ENCODE results near the gene MROH8. TPM values are rescaled to one million over a fixed set of nuclear protein-coding genes. Genes with fewer than 3 reads are reported as not detected.

Gene MROH8
- polyA plus RNA-seq, 2 of the 4 experiments (the other 2 are of a cell fraction) = 1.3 to 3.3 TPM

DNA sequence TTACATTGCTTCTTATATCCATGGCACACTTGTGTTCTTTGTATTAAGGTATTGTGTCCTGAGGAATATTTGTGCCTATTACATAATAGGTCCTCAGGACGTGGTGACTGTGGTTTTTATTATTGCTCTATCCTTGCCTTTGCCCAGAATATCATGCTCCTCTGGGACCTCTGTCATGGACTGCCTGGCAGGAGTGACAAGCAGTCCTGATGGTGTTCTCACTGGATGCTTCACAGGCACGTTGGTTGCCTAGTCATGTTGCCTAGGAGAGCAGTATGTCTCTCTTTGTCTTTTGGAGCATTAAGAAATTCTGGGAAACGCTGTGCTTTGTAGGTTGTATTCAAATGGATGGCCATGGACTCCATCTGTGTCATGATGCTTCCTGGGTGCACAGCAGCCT is 24.7 kb upstream of the MROH8 start:
- H3K27ac ChIP-seq = no peak overlapping the region
- POLR2A ChIA-PET = no interaction called here
- no peak overlapping the region for H3K4me3 ChIP-seq
- DNase-seq (ENCODE audit: low read depth in 1 of 2, low spot score in 1 of 2) (no peak), FAIRE-seq (no peak), ATAC-seq (no peak)
- CTCF ChIA-PET = interaction anchor here (1.4 to 13.7 kb wide), 3 partner anchors 11 to 330 kb away, joined by 4 to 105 read pairs (median 14); no protein-coding TSS in a partner anchor
- 86% methylated on average over 3 of the region's 3 CpGs for WGBS (ENCODE audit: missing lambda C conversion rate)
- TF ChIP-seq CBX8 (IDR thresholded peaks at IDR 0.05) = no peak
- TF ChIP-seq HOXB5 (CRISPR knock-in tag; IDR thresholded peaks at IDR 0.05) = no peak
- TF ChIP-seq RAD21 (conservative IDR thresholded peaks at IDR 0.05 in 1 of 2, IDR thresholded peaks at IDR 0.05 in 1 of 2) = no peak
- TF ChIP-seq CEBPB (IDR thresholded peaks at IDR 0.05) = no peak
- TF ChIP-seq POLR2A (IDR thresholded peaks at IDR 0.05; ENCODE audit: low read length) = no peak
- no peak for TF ChIP-seq CHD2 (IDR thresholded peaks at IDR 0.05; ENCODE audit: low read length, partially characterized antibody)
- TF ChIP-seq EHF (CRISPR knock-in tag; IDR thresholded peaks at IDR 0.05) = no peak
- TF ChIP-seq, protein P1, sequence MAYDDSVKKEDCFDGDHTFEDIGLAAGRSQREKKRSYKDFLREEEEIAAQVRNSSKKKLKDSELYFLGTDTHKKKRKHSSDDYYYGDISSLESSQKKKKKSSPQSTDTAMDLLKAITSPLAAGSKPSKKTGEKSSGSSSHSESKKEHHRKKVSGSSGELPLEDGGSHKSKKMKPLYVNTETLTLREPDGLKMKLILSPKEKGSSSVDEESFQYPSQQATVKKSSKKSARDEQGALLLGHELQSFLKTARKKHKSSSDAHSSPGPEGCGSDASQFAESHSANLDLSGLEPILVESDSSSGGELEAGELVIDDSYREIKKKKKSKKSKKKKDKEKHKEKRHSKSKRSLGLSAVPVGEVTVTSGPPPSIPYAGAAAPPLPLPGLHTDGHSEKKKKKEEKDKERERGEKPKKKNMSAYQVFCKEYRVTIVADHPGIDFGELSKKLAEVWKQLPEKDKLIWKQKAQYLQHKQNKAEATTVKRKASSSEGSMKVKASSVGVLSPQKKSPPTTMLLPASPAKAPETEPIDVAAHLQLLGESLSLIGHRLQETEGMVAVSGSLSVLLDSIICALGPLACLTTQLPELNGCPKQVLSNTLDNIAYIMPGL (CRISPR knock-in tag; IDR thresholded peaks at IDR 0.05; ENCODE audit: borderline replicate concordance) = no peak
- TF ChIP-seq HEYL (CRISPR knock-in tag; IDR thresholded peaks at IDR 0.05) = no peak
- no peak for TF ChIP-seq PHF8 (IDR thresholded peaks at IDR 0.05; ENCODE audit: borderline replicate concordance, low read depth)
- no peak overlapping the region for H3K4me2 ChIP-seq
- peaks cover 7% of the 10 kb centered on the region; the same call in 2 of the 3 replicates for H3K4me1 ChIP-seq
- H3K9me3 ChIP-seq = no peaks in the 10 kb centered on the region

DNA sequence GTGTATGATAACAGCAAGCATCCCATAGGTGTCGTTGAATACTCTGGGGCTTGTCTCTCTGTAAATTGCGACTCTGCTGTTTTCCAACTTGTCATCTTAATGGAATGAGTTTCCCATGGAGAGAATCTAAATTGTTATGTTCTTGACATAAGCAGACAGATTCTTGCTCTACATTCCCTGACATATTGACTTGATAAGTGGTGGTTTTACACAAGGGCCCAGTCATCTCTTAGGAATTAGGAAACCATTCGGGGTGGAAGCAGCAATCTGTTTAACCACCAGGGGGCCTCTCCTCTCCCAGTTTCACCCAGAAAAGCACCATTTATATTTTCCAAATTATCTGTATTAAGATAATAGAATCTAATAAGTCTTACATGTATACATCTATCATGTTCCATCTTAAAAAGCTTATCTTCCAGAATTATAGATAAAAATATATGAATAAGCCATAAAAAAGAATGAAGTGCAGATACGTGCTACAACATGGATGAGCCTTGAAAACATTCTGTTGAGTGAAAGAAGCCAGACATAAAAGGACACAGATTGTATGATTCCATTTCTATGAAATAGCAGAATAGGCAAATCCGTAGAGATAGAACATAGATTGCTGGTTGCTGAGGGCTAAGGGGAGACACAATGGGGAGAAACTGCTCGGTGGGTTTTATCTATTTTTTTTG is 23.1 kb upstream of the MROH8 start:
- ChIA-PET POLR2A (no interaction called here), CTCF (interaction anchor here (0.6 to 13.7 kb wide), 13 partner anchors 10 to 339 kb away, joined by 3 to 105 read pairs (median 4); no protein-coding TSS in a partner anchor)
- TF ChIP-seq FOXS1 (CRISPR knock-in tag; IDR thresholded peaks at IDR 0.05) (no peak), CHD2 (IDR thresholded peaks at IDR 0.05; ENCODE audit: low read length, partially characterized antibody) (no peak), KDM1A (IDR thresholded peaks at IDR 0.05; ENCODE audit: low read depth) (no peak), SMC3 (IDR thresholded peaks at IDR 0.05) (peak; percentile 66), EP300 (IDR thresholded peaks at IDR 0.05) (no peak), HOXB13 (CRISPR knock-in tag; IDR thresholded peaks at IDR 0.05; ENCODE audit: low read depth) (no peak), RARB (CRISPR knock-in tag; IDR thresholded peaks at IDR 0.05) (no peak), RAD21 (conservative IDR thresholded peaks at IDR 0.05 in 1 of 2, IDR thresholded peaks at IDR 0.05 in 1 of 2) (peak; percentile 28 to 33), GATA3 (IDR thresholded peaks at IDR 0.05; ENCODE audit: borderline replicate concordance) (no peak), ESRRA (IDR thresholded peaks at IDR 0.05; ENCODE audit: borderline replicate concordance, low read length) (no peak), NR3C1 (IDR thresholded peaks at IDR 0.05) (no peak), FOSL2 (IDR thresholded peaks at IDR 0.05) (no peak), FOSL2 (CRISPR knock-in tag; IDR thresholded peaks at IDR 0.05) (peak; percentile 80), MAFK (IDR thresholded peaks at IDR 0.05; ENCODE audit: partially characterized antibody) (no peak), BHLHE40 (IDR thresholded peaks at IDR 0.05; ENCODE audit: low read depth, low read length) (no peak), MYC (IDR thresholded peaks at IDR 0.05; ENCODE audit: borderline replicate concordance, low read length) (no peak), HOXB5 (CRISPR knock-in tag; IDR thresholded peaks at IDR 0.05) (no peak), CHD4 (IDR thresholded peaks at IDR 0.05; ENCODE audit: borderline replicate concordance) (no peak), CEBPB (IDR thresholded peaks at IDR 0.05) (peak in 1 of 2 experiments; percentile 41; a peak in 1 of 4 replicates), RCOR1 (IDR thresholded peaks at IDR 0.05; ENCODE audit: low read depth, low read length) (no peak), TP53 (CRISPR knock-in tag; IDR thresholded peaks at IDR 0.05) (no peak), HEYL (CRISPR knock-in tag; IDR thresholded peaks at IDR 0.05) (no peak), MAZ (IDR thresholded peaks at IDR 0.05; ENCODE audit: borderline replicate concordance, low read depth, low read length) (no peak)
- TF ChIP-seq, protein P2, sequence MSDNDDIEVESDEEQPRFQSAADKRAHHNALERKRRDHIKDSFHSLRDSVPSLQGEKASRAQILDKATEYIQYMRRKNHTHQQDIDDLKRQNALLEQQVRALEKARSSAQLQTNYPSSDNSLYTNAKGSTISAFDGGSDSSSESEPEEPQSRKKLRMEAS (IDR thresholded peaks at IDR 0.05) = no peak
- TF ChIP-seq, protein P3, sequence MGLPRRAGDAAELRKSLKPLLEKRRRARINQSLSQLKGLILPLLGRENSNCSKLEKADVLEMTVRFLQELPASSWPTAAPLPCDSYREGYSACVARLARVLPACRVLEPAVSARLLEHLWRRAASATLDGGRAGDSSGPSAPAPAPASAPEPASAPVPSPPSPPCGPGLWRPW (IDR thresholded peaks at IDR 0.05) = no peak
- TF ChIP-seq, protein P4, sequence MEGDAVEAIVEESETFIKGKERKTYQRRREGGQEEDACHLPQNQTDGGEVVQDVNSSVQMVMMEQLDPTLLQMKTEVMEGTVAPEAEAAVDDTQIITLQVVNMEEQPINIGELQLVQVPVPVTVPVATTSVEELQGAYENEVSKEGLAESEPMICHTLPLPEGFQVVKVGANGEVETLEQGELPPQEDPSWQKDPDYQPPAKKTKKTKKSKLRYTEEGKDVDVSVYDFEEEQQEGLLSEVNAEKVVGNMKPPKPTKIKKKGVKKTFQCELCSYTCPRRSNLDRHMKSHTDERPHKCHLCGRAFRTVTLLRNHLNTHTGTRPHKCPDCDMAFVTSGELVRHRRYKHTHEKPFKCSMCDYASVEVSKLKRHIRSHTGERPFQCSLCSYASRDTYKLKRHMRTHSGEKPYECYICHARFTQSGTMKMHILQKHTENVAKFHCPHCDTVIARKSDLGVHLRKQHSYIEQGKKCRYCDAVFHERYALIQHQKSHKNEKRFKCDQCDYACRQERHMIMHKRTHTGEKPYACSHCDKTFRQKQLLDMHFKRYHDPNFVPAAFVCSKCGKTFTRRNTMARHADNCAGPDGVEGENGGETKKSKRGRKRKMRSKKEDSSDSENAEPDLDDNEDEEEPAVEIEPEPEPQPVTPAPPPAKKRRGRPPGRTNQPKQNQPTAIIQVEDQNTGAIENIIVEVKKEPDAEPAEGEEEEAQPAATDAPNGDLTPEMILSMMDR (IDR thresholded peaks at IDR 0.05) = peak; percentile 86
- ATAC-seq = peak; percentile 87 to 89
- Histone ChIP-seq H3K4me3 (no peak overlapping the region), H3K9me3 (no peaks in the 10 kb centered on the region), H3K27ac (no peak overlapping the region), H3K4me1 (peaks cover 7% of the 10 kb centered on the region; the same call in 2 of the 3 replicates), H3K4me2 (peak overlapping the region; percentile 15; the same call in 1 of the 3 replicates)
- WGBS (ENCODE audit: missing lambda C conversion rate) = 61% methylated on average over 6 of the region's 6 CpGs
- FAIRE-seq = peak; percentile 49
- DNase-seq (ENCODE audit: low read depth in 1 of 2, low spot score in 1 of 2) = peak; percentile 70 to 72
